HEK293 (cell line): ENCODE results near the gene BMP10.

Experiments used
- CTCF ChIA-PET: fragments of 350-600 bp; formaldehyde crosslinking; extraction: SDS; loops from one replicate; lab custom pipeline; 2021; ENCODE audit warnings: antibody characterized with exemption; lab: Yijun Ruan, JAX
- POLR2A ChIA-PET: fragments of 300-600 bp; formaldehyde crosslinking; extraction: SDS; loops from one replicate; lab custom pipeline; 2020; ENCODE audit warnings: antibody characterized with exemption, inconsistent platforms; lab: Yijun Ruan, JAX
- H3K27ac ChIP-seq: fragments of 200-500 bp; sonication (Bioruptor generic); 2 replicates; pipeline ENCODE4 v1.5.1; 2014; ENCODE audit warnings: low read depth, low read length, control low read depth, inconsistent platforms; ENCODE audit errors: extremely low read depth
- H3K36me3 ChIP-seq, 2 experiments: fragments of 200-500 bp in 1 of 2; sonication (Bioruptor generic) in 1 of 2; 1 replicate in 1 of 2; 2 replicates in 1 of 2; pipeline ENCODE4 v1.5.1; 2014 to 2017; ENCODE audit warnings: inconsistent platforms in 2 of 2, low read length in 2 of 2; ENCODE audit not compliant: control insufficient read depth in 2 of 2, insufficient read depth in 1 of 2
- H3K4me1 ChIP-seq: fragments of 200-500 bp; sonication (Bioruptor generic); 2 replicates; pipeline ENCODE4 v1.5.1; 2014; ENCODE audit warnings: mild to moderate bottlenecking, low read length, inconsistent platforms; ENCODE audit not compliant: control insufficient read depth, insufficient read depth
- H3K4me3 ChIP-seq: 2 replicates; pipeline ENCODE4 v1.5.1; 2011; ENCODE audit warnings: low read depth, mild to moderate bottlenecking, control low read depth, low read length, moderate library complexity
- H3K9me3 ChIP-seq: fragments of 200-500 bp; sonication (Bioruptor generic); 2 replicates; pipeline ENCODE4 v1.5.1; 2014; ENCODE audit warnings: low read depth, low read length, inconsistent platforms; ENCODE audit not compliant: control insufficient read depth, insufficient read depth
- GLIS1 ChIP-seq: fragments of 450-650 bp; formaldehyde crosslinking; IDR thresholded peaks from 2 replicates; pipeline ENCODE4 v1.5.1; 2016; ENCODE audit warnings: missing biosample characterization, missing genetic modification characterization
- HOXC10 ChIP-seq: sonication (generic); formaldehyde crosslinking; IDR thresholded peaks from 2 replicates; pipeline ENCODE4 v1.8.1; 2023; ENCODE audit warnings: mild to moderate bottlenecking, missing genetic modification reagents
- KLF10 ChIP-seq: fragments of 450-650 bp; IDR thresholded peaks from 2 replicates; pipeline ENCODE4 v1.5.1; 2018; ENCODE audit warnings: missing biosample characterization, mild to moderate bottlenecking, missing genetic modification characterization
- KLF9 ChIP-seq: fragments of 450-650 bp; formaldehyde crosslinking; IDR thresholded peaks from 2 replicates; pipeline ENCODE4 v1.5.1; 2016; ENCODE audit warnings: missing biosample characterization, missing genetic modification characterization, low read depth
- SCRT2 ChIP-seq: fragments of 450-650 bp; formaldehyde crosslinking; IDR thresholded peaks from 2 replicates; pipeline ENCODE4 v1.5.1; 2016; ENCODE audit warnings: missing biosample characterization, missing genetic modification characterization
- SP3 ChIP-seq: fragments of 450-650 bp; formaldehyde crosslinking; IDR thresholded peaks from 2 replicates; pipeline ENCODE4 v1.5.1; 2016; ENCODE audit warnings: missing biosample characterization, missing genetic modification characterization
- ZBTB17 ChIP-seq: fragments of 450-650 bp; formaldehyde crosslinking; IDR thresholded peaks from 2 replicates; pipeline ENCODE4 v1.5.1; 2016; ENCODE audit warnings: missing biosample characterization, missing genetic modification characterization
- ZBTB21 ChIP-seq: fragments of 450-650 bp; formaldehyde crosslinking; IDR thresholded peaks from 2 replicates; pipeline ENCODE4 v1.5.1; 2017; ENCODE audit warnings: missing biosample characterization, missing genetic modification characterization
- ZBTB48 ChIP-seq: fragments of 450-650 bp; formaldehyde crosslinking; IDR thresholded peaks from 2 replicates; pipeline ENCODE4 v1.5.1; 2016; ENCODE audit warnings: missing biosample characterization, missing genetic modification characterization
- ZFP37 ChIP-seq: fragments of 450-650 bp; formaldehyde crosslinking; IDR thresholded peaks from 2 replicates; pipeline ENCODE4 v1.5.1; 2016; ENCODE audit warnings: missing biosample characterization, missing genetic modification characterization
- ZIC2 ChIP-seq: fragments of 450-650 bp; formaldehyde crosslinking; IDR thresholded peaks from 2 replicates; pipeline ENCODE4 v1.5.1; 2016; ENCODE audit warnings: missing biosample characterization, missing genetic modification characterization
- ZNF155 ChIP-seq: fragments of 450-650 bp; formaldehyde crosslinking; IDR thresholded peaks from 2 replicates; pipeline ENCODE4 v1.5.1; 2016; ENCODE audit warnings: missing biosample characterization, missing genetic modification characterization
- ZNF324 ChIP-seq: fragments of 450-650 bp; formaldehyde crosslinking; IDR thresholded peaks from 2 replicates; pipeline ENCODE4 v1.5.1; 2016; ENCODE audit warnings: missing biosample characterization, missing genetic modification characterization
- ZNF335 ChIP-seq: fragments of 450-650 bp; formaldehyde crosslinking; conservative IDR thresholded peaks from 2 replicates; pipeline ENCODE4 v1.5.1; 2016; ENCODE audit warnings: missing biosample characterization, missing genetic modification characterization
- ZNF37A ChIP-seq: fragments of 450-650 bp; IDR thresholded peaks from 2 replicates; pipeline ENCODE4 v1.5.1; 2018; ENCODE audit warnings: missing biosample characterization, missing genetic modification characterization
- ZNF433 ChIP-seq: fragments of 450-650 bp; formaldehyde crosslinking; IDR thresholded peaks from 2 replicates; pipeline ENCODE4 v1.5.1; 2016; ENCODE audit warnings: missing biosample characterization, missing genetic modification characterization, low read depth
- ZNF571 ChIP-seq: fragments of 450-650 bp; formaldehyde crosslinking; IDR thresholded peaks from 2 replicates; pipeline ENCODE4 v1.5.0; 2017; ENCODE audit warnings: missing biosample characterization, missing genetic modification characterization
- ZNF626 ChIP-seq: fragments of 450-650 bp; sonication (Bioruptor Pico); formaldehyde crosslinking; IDR thresholded peaks from 2 replicates; pipeline ENCODE4 v1.5.1; 2018; ENCODE audit warnings: missing biosample characterization, missing genetic modification characterization, inconsistent platforms
- ZNF654 ChIP-seq: fragments of 450-650 bp; formaldehyde crosslinking; IDR thresholded peaks from 2 replicates; pipeline ENCODE4 v1.5.1; 2016; ENCODE audit warnings: low read depth, missing biosample characterization, missing genetic modification characterization
- ZNF660 ChIP-seq: fragments of 450-650 bp; IDR thresholded peaks from 2 replicates; pipeline ENCODE4 v1.5.1; 2018; ENCODE audit warnings: missing biosample characterization, mild to moderate bottlenecking, missing genetic modification characterization
- ZNF701 ChIP-seq: fragments of 450-650 bp; formaldehyde crosslinking; IDR thresholded peaks from 2 replicates; pipeline ENCODE4 v1.5.1; 2016; ENCODE audit warnings: missing biosample characterization, missing genetic modification characterization
- TF ChIP-seq, protein P1 (sequence below): fragments of 450-650 bp; formaldehyde crosslinking; IDR thresholded peaks from 2 replicates; pipeline ENCODE4 v1.5.1; 2017; ENCODE audit warnings: missing biosample characterization, missing genetic modification characterization
- TF ChIP-seq, protein P2 (sequence below): fragments of 450-650 bp; formaldehyde crosslinking; IDR thresholded peaks from 2 replicates; pipeline ENCODE4 v1.5.1; 2016; ENCODE audit warnings: missing biosample characterization, missing genetic modification characterization, borderline replicate concordance
- TF ChIP-seq, protein P3 (sequence below): fragments of 450-650 bp; formaldehyde crosslinking; IDR thresholded peaks from 2 replicates; pipeline ENCODE4 v1.5.1; 2016; ENCODE audit warnings: missing biosample characterization, missing genetic modification characterization

BMP10 gene

DNA sequence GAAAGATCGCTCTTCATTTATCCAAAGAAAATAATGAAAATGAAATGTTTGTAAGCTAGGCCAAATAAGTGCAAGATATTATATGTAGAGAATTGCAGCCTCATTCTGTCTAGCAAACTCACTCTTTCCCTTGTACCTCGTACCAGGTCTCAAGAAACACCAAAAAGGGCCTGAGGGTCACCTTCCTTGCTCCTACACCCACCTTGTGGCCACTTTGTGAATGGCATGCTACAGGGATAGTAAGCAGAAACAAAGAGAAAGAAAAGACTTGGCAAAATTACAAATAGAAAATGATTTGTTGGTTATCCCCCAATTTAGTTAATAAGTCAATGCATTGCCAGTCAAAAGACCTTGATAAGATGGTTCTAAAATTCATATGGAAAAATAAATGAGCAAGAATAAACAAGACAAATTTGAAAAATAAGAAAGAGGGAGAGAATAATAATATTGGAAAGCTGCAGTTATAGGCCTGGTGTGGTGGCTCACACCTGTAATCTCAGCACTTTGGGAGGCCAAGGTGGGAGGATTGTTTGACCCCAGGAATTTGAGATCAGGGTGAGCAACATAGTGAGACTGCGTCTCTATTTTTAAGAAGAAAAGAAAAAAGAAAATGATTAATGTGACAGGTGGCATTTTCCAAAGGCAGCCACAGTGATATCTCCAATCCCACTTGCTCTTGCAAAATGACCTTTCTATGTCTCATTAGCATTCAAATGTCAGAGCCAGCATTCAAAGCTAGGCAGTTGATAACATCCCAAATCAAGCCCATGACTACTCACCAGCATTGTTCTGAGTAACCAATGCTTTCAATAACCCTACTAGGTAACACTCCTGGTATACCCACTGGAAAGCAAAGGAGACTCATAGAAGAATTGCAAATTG is 38.8 kb upstream of the BMP10 start:
- TF ChIP-seq, protein P1, sequence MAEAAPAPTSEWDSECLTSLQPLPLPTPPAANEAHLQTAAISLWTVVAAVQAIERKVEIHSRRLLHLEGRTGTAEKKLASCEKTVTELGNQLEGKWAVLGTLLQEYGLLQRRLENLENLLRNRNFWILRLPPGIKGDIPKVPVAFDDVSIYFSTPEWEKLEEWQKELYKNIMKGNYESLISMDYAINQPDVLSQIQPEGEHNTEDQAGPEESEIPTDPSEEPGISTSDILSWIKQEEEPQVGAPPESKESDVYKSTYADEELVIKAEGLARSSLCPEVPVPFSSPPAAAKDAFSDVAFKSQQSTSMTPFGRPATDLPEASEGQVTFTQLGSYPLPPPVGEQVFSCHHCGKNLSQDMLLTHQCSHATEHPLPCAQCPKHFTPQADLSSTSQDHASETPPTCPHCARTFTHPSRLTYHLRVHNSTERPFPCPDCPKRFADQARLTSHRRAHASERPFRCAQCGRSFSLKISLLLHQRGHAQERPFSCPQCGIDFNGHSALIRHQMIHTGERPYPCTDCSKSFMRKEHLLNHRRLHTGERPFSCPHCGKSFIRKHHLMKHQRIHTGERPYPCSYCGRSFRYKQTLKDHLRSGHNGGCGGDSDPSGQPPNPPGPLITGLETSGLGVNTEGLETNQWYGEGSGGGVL (tag by site-specific recombination) = no peak
- no peak for TF ChIP-seq ZNF433 (tag by site-specific recombination)
- TF ChIP-seq KLF10 (tag by site-specific recombination) = no peak
- TF ChIP-seq, protein P2, sequence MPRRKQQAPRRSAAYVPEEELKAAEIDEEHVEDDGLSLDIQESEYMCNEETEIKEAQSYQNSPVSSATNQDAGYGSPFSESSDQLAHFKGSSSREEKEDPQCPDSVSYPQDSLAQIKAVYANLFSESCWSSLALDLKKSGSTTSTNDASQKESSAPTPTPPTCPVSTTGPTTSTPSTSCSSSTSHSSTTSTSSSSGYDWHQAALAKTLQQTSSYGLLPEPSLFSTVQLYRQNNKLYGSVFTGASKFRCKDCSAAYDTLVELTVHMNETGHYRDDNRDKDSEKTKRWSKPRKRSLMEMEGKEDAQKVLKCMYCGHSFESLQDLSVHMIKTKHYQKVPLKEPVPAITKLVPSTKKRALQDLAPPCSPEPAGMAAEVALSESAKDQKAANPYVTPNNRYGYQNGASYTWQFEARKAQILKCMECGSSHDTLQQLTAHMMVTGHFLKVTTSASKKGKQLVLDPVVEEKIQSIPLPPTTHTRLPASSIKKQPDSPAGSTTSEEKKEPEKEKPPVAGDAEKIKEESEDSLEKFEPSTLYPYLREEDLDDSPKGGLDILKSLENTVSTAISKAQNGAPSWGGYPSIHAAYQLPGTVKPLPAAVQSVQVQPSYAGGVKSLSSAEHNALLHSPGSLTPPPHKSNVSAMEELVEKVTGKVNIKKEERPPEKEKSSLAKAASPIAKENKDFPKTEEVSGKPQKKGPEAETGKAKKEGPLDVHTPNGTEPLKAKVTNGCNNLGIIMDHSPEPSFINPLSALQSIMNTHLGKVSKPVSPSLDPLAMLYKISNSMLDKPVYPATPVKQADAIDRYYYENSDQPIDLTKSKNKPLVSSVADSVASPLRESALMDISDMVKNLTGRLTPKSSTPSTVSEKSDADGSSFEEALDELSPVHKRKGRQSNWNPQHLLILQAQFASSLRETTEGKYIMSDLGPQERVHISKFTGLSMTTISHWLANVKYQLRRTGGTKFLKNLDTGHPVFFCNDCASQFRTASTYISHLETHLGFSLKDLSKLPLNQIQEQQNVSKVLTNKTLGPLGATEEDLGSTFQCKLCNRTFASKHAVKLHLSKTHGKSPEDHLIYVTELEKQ (tag by site-specific recombination) = no peak
- no peak for TF ChIP-seq ZBTB48
- no peak for TF ChIP-seq HOXC10 (CRISPR knock-in tag)
- TF ChIP-seq, protein P3, sequence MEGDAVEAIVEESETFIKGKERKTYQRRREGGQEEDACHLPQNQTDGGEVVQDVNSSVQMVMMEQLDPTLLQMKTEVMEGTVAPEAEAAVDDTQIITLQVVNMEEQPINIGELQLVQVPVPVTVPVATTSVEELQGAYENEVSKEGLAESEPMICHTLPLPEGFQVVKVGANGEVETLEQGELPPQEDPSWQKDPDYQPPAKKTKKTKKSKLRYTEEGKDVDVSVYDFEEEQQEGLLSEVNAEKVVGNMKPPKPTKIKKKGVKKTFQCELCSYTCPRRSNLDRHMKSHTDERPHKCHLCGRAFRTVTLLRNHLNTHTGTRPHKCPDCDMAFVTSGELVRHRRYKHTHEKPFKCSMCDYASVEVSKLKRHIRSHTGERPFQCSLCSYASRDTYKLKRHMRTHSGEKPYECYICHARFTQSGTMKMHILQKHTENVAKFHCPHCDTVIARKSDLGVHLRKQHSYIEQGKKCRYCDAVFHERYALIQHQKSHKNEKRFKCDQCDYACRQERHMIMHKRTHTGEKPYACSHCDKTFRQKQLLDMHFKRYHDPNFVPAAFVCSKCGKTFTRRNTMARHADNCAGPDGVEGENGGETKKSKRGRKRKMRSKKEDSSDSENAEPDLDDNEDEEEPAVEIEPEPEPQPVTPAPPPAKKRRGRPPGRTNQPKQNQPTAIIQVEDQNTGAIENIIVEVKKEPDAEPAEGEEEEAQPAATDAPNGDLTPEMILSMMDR (tag by site-specific recombination) = peak; percentile 24; the same call in 1 of the 2 replicates
- TF ChIP-seq ZBTB21 (tag by site-specific recombination) = no peak
- no peak for TF ChIP-seq ZFP37 (tag by site-specific recombination)
- no peak for TF ChIP-seq GLIS1 (tag by site-specific recombination)
- no peak for TF ChIP-seq ZNF324 (tag by site-specific recombination)
- no peak for TF ChIP-seq ZNF660 (tag by site-specific recombination)
- TF ChIP-seq ZNF654 (tag by site-specific recombination) = peak; percentile 53
- no peak for TF ChIP-seq ZNF626 (tag by site-specific recombination)
- no peak for TF ChIP-seq ZNF701
- no peak for TF ChIP-seq ZNF571
- Histone ChIP-seq H3K4me3 (no peak overlapping the region), H3K27ac (no peak overlapping the region), H3K36me3 (no peaks in the 10 kb centered on the region), H3K4me1 (0 out of 2 replicates have a peak, but pooled peaks cover 2% of the 10 kb centered on the region), H3K9me3 (no peaks in the 10 kb centered on the region)
- ChIA-PET CTCF (interaction anchor here (0.6 to 3.0 kb wide), 13 partner anchors 15 to 536 kb away, joined by 3 to 34 read pairs (median 4); no protein-coding TSS in a partner anchor), POLR2A (no interaction called here)

GRCh38 chr2:68908392-68908970 is 37.3 kb upstream of the BMP10 start:
- CTCF ChIA-PET = interaction anchor here (0.5 to 3.1 kb wide), 12 partner anchors 9 to 444 kb away, joined by 3 to 34 read pairs (median 8); no protein-coding TSS in a partner anchor
- POLR2A ChIA-PET = no interaction called here
- Histone ChIP-seq H3K27ac (no peak overlapping the region), H3K4me3 (no peak overlapping the region), H3K9me3 (no peaks in the 10 kb centered on the region), H3K36me3 (no peaks in the 10 kb centered on the region), H3K4me1 (0 out of 2 replicates have a peak, but pooled peaks cover 2% of the 10 kb centered on the region)
- TF ChIP-seq SP3 (tag by site-specific recombination) (peak; percentile 36), ZBTB17 (tag by site-specific recombination) (peak; percentile 67), ZNF155 (tag by site-specific recombination) (no peak), ZIC2 (0 out of 2 replicates have a peak, but pooled peaks have one; percentile 23), KLF9 (peak; percentile 54; the same call in 1 of the 2 replicates), ZNF37A (tag by site-specific recombination) (no peak), ZNF335 (peak; percentile 22; the same call in 1 of the 2 replicates), SCRT2 (tag by site-specific recombination) (peak; percentile 95)
